Body of pancreas (tissue), 4 donors: ENCODE measurements around the gene KRTAP10-12. TPM values are rescaled to one million over a fixed set of nuclear protein-coding genes. Genes with fewer than 3 reads are reported as not detected.

Source experiments
- ATAC-seq: fragments of 150-250 bp; one replicate; pipeline ENCODE4 v1.9.1; 2016
- DNase-seq, 4 donors: peaks; one replicate each; pipeline ENCODE4 v3.0.0-alpha.2; 2019
- H3K27ac ChIP-seq, 4 donors: fragments of 200-600 bp; sonication (generic); 1 replicate in 3 of 4; 2 replicates in 1 of 4; pipeline versions ENCODE4 v1.5.1 to v1.6.1; 2016 to 2019; ENCODE audit warnings: mild to moderate bottlenecking in 1 of 4, mixed read lengths in 1 of 4, moderate library complexity in 1 of 4
- H3K27me3 ChIP-seq, 2 donors: fragments of 200-600 bp; sonication (generic); one replicate each; pipeline ENCODE4 v1.6.0; 2016; ENCODE audit warnings: mild to moderate bottlenecking in 1 of 2
- H3K36me3 ChIP-seq, 2 donors: fragments of 200-600 bp; sonication (generic); replicated peaks in 1 of 2; 2 replicates each; pipeline ENCODE4 v1.5.1; 2016; ENCODE audit warnings: low read depth in 2 of 2; ENCODE audit not compliant: insufficient read depth in 1 of 2
- H3K4me1 ChIP-seq: fragments of 200-600 bp; sonication (generic); one replicate; pipeline ENCODE4 v1.6.0; 2016
- H3K4me3 ChIP-seq, 2 donors: fragments of 200-600 bp; sonication (generic); 1 replicate in 1 of 2; 2 replicates in 1 of 2; pipeline ENCODE4 v1.5.1; 2016 to 2019
- H3K9me3 ChIP-seq, 3 donors: fragments of 200-600 bp; sonication (generic); 1 replicate in 2 of 3; 2 replicates in 1 of 3; pipeline ENCODE4 v1.5.1; 2016
- CTCF ChIP-seq, 7 experiments: fragments of 450-650 bp in 4 of 7; fragments of 200-600 bp in 3 of 7; sonication (generic) in 3 of 7; IDR thresholded peaks; one replicate each; pipeline ENCODE4 v1.5.1; 2016 to 2019; ENCODE audit warnings: antibody characterized with exemption in 7 of 7
- POLR2A ChIP-seq, 3 donors: fragments of 450-650 bp; IDR thresholded peaks; one replicate each; pipeline ENCODE4 v1.6.1; 2016; ENCODE audit warnings: antibody characterized with exemption in 3 of 3, mild to moderate bottlenecking in 2 of 3
- WGBS, 2 donors: methylation state at CpG; one replicate each; pipeline ENCODE4 v1.1.5; 2017; 5-methylcytosine and 5-hydroxymethylcytosine counted together
- intact Hi-C: fragments of 100-400 bp; cut with DNase I; formaldehyde crosslinking; loops from one replicate; pipeline ENCODE4 v1.15.1; 2023
- total RNA-seq, 2 donors: library from RNA; depleted of rRNA; stranded (reverse); fragments of >200 nt; gene quantifications; one replicate each; pipeline ENCODE4 v1.1.0, GENCODE V29; 2016

Gene KRTAP10-12
- total RNA-seq, 2 donors from 2014 or later: not detected

- Histone ChIP-seq H3K27me3 (peaks cover 0 to 12% of the 10 kb centered on the region in 2 donors), H3K27ac (no peak overlapping the region), H3K36me3 (no peaks in the 10 kb centered on the region), H3K9me3 (no peaks in the 10 kb centered on the region), H3K4me1 (peaks cover 3% of the 10 kb centered on the region), H3K4me3 (no peak overlapping the region)
- ATAC-seq: no peak
- TF ChIP-seq POLR2A (IDR thresholded peaks at IDR 0.05) (no peak), CTCF (IDR thresholded peaks at IDR 0.05) (no peak)
- DNase-seq: no peak
- WGBS, 2 donors: 30 to 46% methylated on average over 3 to 12 of the region's 13 CpGs
- intact Hi-C loops: no loop called here
Observed at GRCh38 chr21:44704636-44705001, 7.6 kb downstream of the KRTAP10-12 start.

GRCh38 chr21:44706026-44706705 is 9.2 kb downstream of the KRTAP10-12 start:
- intact Hi-C loops: no loop called here
- DNase-seq (no peak), ATAC-seq (no peak)
- H3K4me1 ChIP-seq: peaks cover 7% of the 10 kb centered on the region
- H3K9me3 ChIP-seq: no peaks in the 10 kb centered on the region
- TF ChIP-seq CTCF (IDR thresholded peaks at IDR 0.05) (no peak), POLR2A (IDR thresholded peaks at IDR 0.05) (no peak)
- H3K36me3 ChIP-seq: no peaks in the 10 kb centered on the region
- H3K4me3 ChIP-seq: no peak overlapping the region
- 11 to 12% methylated on average over 26 to 54 of the region's 54 CpGs for WGBS, 2 donors
- H3K27ac ChIP-seq: no peak overlapping the region
- H3K27me3 ChIP-seq: peaks cover 0 to 16% of the 10 kb centered on the region in 2 donors

GRCh38 chr21:44706706-44707581 is 10.0 kb downstream of the KRTAP10-12 start:
- Histone ChIP-seq H3K4me1 (peaks cover 13% of the 10 kb centered on the region), H3K27ac (no peak overlapping the region), H3K4me3 (no peak overlapping the region), H3K27me3 (peaks cover 0 to 16% of the 10 kb centered on the region in 2 donors), H3K9me3 (no peaks in the 10 kb centered on the region), H3K36me3 (no peaks in the 10 kb centered on the region)
- TF ChIP-seq CTCF (IDR thresholded peaks at IDR 0.05): no peak
- no peak for TF ChIP-seq POLR2A (IDR thresholded peaks at IDR 0.05)
- intact Hi-C loops: no loop called here
- ATAC-seq (no peak), DNase-seq (no peak)
- WGBS, 2 donors: 5 to 26% methylated on average over 23 to 45 of the region's 46 CpGs

GRCh38 chr21:44708213-44708865 is 11.4 kb downstream of the KRTAP10-12 start:
- H3K4me1 ChIP-seq: peaks cover 13% of the 10 kb centered on the region
- no peak overlapping the region for H3K27ac ChIP-seq
- intact Hi-C loops: no loop called here
- DNase-seq: no peak
- TF ChIP-seq POLR2A (IDR thresholded peaks at IDR 0.05): no peak
- TF ChIP-seq CTCF (IDR thresholded peaks at IDR 0.05): no peak
- ATAC-seq: no peak
- peaks cover 0 to 22% of the 10 kb centered on the region in 2 donors for H3K27me3 ChIP-seq
- H3K9me3 ChIP-seq: no peaks in the 10 kb centered on the region
- H3K4me3 ChIP-seq: no peak overlapping the region
- 17 to 25% methylated on average over 7 to 13 of the region's 13 CpGs for WGBS, 2 donors
- H3K36me3 ChIP-seq: no peaks in the 10 kb centered on the region
